T-helper 22 cell (primary cell): ENCODE results near the gene REPIN1.

Experiments used
- DNase-seq: peaks from one replicate; pipeline ENCODE4 v3.0.0-alpha.2; 2020; ENCODE audit warnings: low read depth

REPIN1 gene

GRCh38 chr7:150337179-150337578 is 31.4 kb upstream of the REPIN1 start:
- no peak for DNase-seq

DNA sequence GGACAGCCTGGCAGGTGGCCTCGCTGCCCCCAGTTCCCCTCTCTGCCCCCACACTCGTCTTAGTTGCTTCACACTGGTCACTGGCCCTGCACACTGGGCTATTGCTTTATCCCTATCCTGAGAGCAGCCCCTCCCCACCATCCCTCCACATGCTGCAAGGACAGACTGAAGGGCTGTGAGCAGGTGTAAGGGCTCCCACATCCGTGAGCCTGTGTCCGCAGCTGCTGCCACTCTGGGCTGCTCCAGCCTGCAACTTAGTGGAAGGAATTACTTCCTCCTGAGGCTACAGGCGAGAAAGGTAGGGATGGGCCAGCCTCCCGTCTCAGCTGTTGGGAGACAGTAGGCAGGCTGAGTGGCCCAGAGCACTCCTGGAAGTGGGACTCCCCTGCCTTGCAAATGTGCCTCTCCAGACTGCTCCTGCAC is 31.0 kb upstream of the REPIN1 start:
- DNase-seq = no peak

DNA sequence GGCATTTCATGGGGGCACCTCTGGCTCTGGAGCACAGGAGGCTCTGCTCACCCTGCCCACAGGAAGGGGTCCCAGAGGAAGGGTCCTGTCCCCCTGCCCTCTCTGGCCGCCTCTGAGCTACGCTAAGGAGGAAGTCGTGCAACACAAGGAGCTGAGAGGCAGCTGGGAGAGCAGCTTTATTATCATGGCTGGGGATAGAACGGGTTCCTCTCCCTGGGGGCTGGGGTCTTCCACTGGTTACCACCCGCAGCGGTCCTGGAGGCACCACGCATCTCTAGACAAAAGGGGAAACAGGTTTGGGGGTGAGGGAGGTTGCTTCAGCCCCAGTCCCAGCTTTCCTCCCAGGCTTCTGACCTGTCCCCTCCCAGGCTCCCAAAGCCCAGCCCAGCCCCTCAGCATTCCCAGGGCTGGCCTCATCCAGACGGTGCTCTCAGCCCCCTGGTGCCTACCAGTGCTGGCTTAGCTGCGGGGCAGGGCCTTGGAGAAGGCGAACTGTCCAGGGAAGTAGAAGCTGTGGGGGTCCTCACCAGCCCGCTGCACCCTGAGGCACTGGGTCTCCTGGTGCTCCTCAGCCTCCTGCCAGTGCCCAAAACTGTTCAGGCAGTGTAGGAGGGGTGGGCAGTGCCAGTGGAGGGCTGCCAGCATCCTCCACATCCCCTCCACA is 30.3 kb upstream of the REPIN1 start:
- DNase-seq = no peak

DNA sequence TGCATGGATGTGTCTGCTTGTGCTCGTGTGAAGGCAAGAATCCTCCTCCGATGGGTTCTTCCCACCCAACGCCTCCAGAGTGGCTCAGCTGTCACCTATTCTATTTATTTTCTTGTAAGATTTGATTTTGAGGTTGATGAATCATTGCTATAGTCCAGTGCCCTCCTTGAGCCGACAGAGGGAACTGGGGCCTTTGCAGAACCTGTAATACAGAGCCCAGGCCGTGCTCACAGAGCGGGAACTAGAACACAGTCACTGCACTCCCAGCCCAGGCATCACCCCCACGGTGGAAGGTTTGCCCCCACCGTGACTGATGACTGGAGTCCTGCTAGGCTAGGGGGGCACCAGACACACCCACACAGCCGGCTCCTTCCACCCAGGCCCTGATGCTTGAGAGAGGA is 29.2 kb upstream of the REPIN1 start:
- DNase-seq = no peak

DNA sequence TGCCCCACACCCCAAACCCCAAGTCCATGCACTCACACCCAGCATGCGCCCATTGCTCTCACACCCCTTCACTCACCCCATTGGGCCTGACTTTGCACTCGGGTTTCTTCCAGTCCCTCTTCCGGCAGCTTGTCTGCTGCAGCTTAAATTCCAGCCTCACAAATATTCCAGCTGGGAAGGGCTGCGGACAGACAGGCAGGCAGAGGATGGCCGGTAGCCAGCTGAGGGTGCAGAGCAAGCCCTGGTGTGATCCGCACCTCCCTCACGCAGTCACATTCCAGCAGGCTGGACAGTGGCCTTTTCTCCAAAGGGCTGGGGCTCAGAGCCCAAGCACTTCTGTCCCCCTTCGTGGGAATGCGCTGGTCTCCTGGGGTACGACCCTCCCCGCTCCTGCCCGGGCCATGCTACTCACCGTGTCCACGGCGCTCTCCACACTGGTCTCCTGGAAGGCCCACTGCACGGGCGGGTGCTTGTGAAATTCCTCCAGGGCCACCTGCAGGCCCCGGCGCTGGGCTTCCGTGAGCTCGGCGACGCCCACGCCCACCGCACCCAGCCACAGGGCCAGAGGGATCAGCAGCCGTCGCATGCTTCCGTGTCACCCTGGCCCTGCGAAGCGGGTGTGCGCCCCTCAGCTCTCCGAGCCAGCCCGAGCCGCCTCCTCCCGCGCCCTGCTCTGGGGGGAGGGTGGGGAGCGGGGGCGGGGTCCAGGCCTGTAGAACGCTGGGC is 28.4 kb upstream of the REPIN1 start:
- DNase-seq = no peak

- no peak for DNase-seq
Observed at GRCh38 chr7:150340875-150341262, 27.8 kb upstream of the REPIN1 start.

GRCh38 chr7:150341263-150342120 is 27.1 kb upstream of the REPIN1 start, which contains the start of gene RARRES2:
Gene RARRES2 (minus strand): TSS chr7:150341629. CDS start chr7:150340609, 1,020 bp downstream.
- DNase-seq = no peak

GRCh38 chr7:150342121-150342408 is 26.6 kb upstream of the REPIN1 start:
- no peak for DNase-seq

- DNase-seq = no peak
Observed at GRCh38 chr7:150343225-150343624, 25.4 kb upstream of the REPIN1 start.

- DNase-seq = no peak
Observed at GRCh38 chr7:150344299-150344698, 24.3 kb upstream of the REPIN1 start.

GRCh38 chr7:150345012-150345411 is 23.6 kb upstream of the REPIN1 start:
- no peak for DNase-seq

- DNase-seq = no peak
Observed at GRCh38 chr7:150346922-150347321, 21.7 kb upstream of the REPIN1 start.

DNA sequence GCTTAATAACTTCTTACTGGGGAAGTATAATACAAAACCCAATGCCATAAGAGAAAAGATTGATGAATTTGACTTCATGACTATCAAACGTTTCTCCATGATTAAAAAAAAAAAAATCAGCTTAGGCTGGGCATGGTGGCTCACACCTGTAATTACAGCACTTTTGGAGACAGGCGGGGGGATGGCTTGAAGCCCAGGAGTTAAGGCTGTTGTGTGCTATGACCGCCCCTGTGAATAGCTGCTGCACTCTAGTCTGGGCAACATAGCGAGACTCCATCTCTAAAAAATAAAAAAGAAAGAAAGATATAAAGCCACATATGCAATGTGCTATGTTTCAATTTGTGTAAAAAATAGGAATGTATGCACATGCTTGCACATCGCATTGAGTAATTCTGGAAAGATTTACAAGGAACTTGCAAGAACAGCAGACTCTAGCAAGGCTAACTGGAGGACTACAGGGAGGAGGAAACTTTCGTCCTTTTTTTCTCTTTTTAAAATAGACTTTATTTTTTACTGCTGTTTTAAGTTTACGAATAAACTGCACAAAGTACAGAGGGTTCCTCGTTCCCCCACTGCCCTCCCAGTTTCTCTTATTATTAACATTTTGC is 16.9 kb upstream of the REPIN1 start:
- DNase-seq = no peak

- no peak for DNase-seq
Observed at GRCh38 chr7:150355666-150356059, 13.0 kb upstream of the REPIN1 start.

GRCh38 chr7:150356265-150356897 is 12.2 kb upstream of the REPIN1 start:
- no peak for DNase-seq

DNA sequence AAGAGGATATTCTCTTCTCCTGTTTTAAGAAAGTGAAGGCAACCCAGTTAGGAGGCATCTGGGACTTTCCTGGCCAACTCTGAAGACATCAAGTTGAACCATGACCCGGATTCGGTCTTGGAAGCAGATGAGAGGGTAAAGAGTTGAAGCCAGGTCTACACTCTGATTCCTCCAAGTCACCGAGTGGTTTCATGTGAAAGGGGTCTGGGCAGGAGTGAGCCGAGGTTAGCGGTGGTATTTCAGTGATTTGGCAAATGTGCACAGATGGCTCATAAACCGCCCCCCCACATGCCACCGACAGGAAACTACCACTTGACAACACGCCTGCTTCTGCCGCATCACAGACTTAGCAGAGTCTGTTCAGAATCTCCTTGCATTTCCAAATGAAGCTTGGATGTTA is 11.4 kb upstream of the REPIN1 start:
- peak; percentile 33 for DNase-seq

DNA sequence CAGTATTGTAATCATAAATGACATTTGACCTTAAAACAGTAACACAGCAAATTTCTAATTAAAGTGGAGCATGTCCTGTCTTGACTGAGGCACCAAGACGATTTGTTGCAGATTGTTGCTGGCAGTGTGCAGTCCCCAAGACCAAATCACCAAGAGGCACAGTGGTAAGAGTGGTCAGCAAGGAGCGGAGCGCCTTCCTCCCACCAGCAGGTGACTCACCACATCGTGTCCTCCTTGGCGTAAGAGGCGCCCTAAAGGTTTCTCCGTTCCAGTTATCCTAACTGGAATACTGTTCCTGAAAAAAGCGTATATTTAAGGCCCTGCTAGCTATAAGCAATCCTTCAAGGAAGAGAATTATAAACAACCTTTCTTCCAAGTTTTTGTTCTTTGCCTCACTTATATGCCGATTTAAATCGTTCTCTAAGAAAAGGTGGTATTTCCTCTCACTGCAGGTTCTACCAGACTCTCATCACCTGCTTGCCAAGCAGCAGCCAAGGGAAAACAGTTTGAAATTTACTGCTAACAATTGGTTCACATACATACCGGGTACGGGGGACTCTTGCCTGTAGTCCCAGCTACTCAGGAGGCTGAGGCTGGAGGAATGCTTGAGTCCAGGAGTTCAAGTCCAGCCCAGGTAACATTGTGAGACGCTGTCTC is 10.7 kb upstream of the REPIN1 start:
- no peak for DNase-seq

- no peak for DNase-seq
Observed at GRCh38 chr7:150358433-150358832, 10.2 kb upstream of the REPIN1 start.

DNA sequence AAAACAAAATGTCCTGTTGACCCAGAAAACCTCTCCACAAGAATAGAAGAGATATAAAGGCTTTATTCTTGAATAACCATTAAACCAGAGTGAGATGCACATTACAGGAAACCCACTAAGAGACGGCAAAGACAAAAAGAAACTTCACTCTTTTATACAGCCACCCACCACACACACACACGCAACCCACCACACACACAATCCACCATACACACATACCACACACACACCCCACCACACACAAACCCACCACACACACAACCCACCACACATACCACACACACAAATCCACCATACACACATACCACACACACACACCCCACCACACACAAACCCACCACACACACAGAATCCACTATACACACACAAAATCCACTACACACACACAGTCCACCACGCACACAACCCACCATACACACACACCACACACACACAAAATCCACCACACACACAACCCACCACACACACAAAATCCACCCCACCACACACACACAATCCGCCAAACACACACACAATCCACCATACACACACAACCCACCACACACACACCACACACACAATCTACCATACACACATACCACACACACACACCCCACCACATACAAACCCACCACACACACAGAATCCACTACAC is 9.5 kb upstream of the REPIN1 start:
- no peak for DNase-seq

GRCh38 chr7:150359622-150360362 is 8.8 kb upstream of the REPIN1 start:
- no peak for DNase-seq
